Measurements from ENCODE around the gene NFYA. TPM values are rescaled to one million over a fixed set of nuclear protein-coding genes. Genes with fewer than 3 reads are reported as not detected.

Gene NFYA
- 9.5 TPM for total RNA-seq
- long read RNA-seq, transcript NFYA-201 (10 exons, 3,811 nt) = major isoform, 5 of 16 reads
- long read RNA-seq, partial matches to known transcripts = 6 of 16 reads
- long read RNA-seq, other reads (novel, unspliced or antisense) = 5 of 16 reads

DNA sequence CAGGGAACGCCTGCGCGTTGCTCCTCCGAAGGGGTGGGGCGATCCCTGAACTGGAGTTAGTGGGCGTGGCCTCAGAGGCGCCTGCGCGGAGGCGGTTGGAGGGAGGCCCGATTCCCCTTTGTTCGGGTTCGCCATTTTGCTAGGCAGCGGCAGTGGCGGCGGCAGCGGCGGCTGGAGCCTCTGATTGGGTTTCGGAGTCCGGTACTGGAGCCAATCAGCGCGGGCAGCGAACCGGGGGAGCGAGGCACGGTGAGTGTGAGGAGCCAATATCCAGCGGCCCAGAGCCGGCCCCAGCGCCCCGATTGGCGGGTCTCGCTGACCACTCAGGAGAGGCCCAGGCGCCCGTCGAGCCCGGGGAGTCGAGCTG lies at the start of gene NFYA:
TSS of gene NFYA (plus strand) at position 139 of the 367 bp plus-strand sequence. CDS start 6,116 bp downstream, outside the sequence.
- DNase-seq = peak; percentile 100
- intact Hi-C loops (cut with DNase I) = no loop called here

DNA sequence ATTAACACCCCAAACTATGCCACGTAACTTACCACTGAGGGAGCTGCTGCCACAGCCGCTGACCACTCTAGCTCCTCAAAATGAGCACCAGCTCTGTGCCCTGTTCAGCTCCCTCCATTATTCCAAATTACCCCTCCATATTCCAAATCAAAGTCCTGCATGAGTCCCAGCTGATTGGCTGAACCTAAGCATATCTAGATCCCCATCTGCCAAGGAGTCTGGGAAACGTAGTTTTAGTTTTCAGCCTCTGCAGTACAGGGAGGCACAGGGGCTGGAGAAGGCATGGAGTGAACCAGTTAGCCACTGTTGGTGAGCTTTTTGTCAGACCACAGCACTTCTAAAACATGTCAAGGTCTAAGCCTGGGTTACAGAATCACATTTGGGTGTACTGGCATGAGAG lies 49.7 kb upstream of the NFYA start:
- no peak for ATAC-seq (ENCODE audit: poor library complexity)
- DNase-seq = no peak
- intact Hi-C loops (cut with DNase I) = no loop called here

More for the DNA sequence above, at the start of gene NFYA:
- peak; percentile 81 for ATAC-seq (ENCODE audit: poor library complexity)

DNA sequence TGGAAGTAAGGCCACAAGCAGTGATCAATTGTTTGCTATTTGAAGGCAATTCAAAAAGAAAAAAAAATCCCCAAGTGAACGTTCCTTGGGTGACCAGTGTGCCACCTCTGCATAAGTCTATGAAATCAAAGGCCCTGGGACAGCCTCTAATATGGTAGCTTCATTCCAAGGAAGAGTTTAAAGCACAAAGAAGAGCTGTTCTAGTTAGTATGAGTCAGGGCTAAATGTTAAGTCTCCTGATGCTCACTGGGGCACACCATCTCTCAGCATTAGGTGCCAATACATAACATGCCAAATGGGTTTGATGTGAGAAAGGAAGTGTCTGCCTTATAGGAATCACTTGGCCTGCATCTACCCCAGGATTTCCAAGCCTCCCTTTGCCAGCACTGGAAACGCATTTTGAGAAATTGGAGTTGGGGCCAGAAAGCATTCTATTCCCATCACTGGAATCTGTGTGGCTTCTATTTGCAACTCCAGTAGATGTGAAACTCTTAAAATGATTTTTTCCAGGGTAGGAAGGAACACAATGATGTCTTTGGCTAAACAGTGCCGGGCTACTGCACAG lies 46.7 kb upstream of the NFYA start:
- DNase-seq (no peak), ATAC-seq (ENCODE audit: poor library complexity) (no peak)
- intact Hi-C loops (cut with DNase I) = loop anchor here (5.0 kb wide), 2 partner anchors 41 to 129 kb away; no protein-coding TSS in a partner anchor

DNA sequence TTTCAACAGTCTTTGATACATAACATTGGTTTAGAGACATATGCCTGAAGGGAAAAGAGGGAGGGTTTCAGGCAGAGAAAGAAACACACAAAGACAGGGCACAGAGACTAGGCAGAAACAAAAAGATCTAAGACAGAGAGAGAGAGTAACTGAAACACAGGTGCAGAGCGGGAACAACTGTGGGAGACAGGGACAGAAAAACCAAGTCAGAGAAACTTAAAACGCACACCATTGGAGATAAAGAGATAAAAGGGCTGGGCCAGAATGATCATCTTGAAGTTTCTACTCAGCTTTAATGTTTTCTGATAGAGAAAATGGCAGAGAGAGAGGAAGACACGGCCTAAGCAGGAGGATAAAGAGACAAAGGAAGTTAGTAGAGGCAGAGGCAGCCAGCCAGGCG lies 45.5 kb upstream of the NFYA start:
- intact Hi-C loops (cut with DNase I) = loop anchor here (5.0 kb wide), 2 partner anchors 40 to 130 kb away; no protein-coding TSS in a partner anchor
- ATAC-seq (ENCODE audit: poor library complexity) (no peak), DNase-seq (no peak)

DNA sequence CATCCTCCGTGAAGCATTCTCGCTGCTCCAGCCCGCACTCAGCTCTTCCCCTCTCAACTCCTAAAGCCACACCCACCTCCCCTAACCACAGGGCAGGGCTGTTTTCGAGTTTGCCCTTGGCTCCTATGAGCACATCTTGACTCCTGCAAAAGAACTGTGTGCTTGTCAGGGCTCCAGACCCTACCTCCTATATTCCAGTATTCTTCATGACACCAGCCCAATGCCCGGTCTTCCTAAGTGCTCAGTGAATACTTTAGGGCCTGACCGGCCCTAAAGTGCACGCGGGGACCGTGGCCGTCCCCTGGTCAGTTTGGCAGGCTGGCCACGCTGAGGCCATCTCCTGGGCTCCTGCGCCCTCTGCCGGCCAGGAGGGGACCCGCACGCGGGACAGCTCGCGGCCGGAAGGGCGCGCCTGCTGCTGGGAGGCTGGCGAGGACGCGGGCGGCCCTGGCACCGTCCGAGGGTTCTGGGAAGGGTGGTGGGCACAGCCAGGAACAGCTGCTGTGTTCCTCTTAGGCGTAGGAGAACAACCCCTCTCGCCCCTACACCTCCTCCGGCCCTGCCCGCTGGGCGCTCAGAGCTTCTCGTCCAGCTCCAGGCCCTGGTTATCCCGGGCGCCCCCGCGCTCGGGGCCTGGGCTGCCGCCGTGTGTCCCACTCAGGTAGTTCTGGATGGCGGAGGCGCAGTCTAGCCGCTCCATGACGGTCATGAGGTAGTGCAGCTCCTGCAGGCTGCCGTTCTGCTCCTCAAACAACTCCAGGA lies 44.8 kb upstream of the NFYA start:
- ATAC-seq (ENCODE audit: poor library complexity) (peak; percentile 98), DNase-seq (peak; percentile 94)
- intact Hi-C loops (cut with DNase I) = loop anchor here (5.0 kb wide), 2 partner anchors 39 to 131 kb away; no protein-coding TSS in a partner anchor

DNA sequence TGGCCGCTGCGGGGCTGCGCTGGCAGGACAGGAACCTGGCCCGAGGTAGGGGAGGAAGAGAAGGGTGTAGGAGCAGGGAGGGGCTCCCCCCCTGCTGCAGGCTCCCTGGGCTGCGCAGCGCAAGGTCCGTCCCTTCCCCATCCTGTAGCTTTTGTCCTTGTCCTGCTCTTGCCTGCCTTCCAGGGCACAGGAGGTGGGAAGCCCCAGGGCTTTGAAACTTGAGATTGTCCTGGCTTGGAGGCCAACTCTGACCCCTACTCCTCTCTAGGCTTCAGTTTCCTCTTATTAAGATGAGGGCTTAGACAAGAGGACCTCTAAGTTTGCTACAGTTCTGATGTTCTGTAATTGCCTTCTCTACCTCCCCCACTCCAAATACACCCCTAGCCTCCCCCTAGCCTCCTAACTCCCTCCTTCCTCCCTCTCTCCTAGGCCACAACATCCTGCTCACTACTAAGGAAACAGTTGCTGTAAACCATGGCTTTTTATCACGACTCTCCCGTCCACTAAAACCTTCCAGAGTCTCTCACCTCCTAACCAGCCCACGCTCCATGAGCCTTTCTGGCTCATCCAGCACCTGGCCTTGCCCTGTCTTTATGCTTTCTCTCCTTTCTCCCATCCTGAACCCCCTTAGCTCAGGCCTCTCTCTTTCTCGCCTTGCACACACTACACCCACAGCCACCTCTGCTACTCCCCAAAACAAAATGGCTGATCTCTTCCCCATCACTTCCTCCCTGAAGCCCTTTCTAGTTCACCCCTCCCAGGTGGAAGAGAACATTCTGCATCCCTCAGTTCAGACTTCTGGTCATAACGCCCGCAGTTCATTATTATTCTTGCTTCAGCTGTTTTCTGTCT lies 44.0 kb upstream of the NFYA start:
- intact Hi-C loops (cut with DNase I) = loop anchor here (5.0 kb wide), 2 partner anchors 39 to 131 kb away; no protein-coding TSS in a partner anchor
- DNase-seq (no peak), ATAC-seq (ENCODE audit: poor library complexity) (peak; percentile 70)

DNA sequence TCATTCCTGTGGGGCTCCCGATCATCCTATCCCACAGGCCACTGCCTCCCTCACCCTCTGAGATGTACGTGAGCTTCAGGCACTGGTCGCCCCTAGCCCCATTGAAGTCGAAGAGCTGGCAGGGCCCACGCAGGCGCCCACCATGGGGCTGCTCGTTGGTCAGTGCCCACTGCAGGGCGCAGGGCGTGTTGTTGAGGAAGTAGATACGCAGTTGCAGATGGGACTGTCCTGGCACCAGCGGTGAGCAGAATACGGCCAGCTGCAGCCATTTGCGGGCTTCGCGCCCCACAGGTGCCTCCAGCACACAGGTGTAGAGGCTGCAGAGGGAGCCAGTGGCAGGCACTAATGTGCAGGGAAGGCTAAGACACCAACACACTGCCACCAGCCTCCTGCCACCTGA lies 39.9 kb upstream of the NFYA start:
- ATAC-seq (ENCODE audit: poor library complexity) (no peak), DNase-seq (no peak)
- intact Hi-C loops (cut with DNase I) = no loop called here

DNA sequence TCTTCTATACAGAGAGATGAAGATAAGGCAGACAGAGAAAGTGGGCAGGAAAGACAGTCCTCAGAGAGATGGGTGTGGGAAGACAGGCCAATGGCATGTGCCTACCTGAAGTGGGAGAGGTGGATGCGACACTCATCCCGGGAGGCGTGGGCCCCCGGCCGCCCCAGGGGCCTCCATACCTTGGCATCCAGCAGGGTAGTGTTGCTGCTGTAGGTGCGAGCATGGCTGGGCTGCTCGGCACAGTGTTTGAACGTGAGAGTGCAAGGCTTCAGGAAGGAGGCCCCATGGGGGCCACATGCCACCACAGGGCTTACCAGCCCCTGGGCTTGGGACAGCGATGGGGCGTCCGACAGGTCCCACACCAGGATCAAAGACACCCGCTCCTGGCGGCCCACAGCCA lies 39.0 kb upstream of the NFYA start:
- DNase-seq (no peak), ATAC-seq (ENCODE audit: poor library complexity) (no peak)
- intact Hi-C loops (cut with DNase I) = no loop called here

DNA sequence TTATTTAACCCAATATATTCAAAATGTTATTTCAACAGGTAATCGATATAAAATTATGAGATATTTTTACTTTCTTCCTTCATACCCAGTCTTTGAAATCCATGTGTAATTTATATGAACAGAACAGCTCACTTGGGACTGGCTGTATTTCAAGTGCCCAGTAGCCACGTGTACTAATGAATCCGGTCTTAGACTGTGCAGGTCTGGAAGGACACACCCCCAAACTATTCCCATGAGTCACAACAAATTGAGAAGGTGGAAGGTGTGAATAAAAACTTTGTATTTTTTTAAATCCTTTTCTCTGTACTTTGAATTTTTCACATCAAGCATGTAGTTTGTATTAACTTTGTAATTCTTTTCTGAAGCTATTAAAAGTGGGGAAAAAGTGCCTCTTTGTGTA lies 36.6 kb upstream of the NFYA start:
- no peak for ATAC-seq (ENCODE audit: poor library complexity)
- DNase-seq = no peak
- intact Hi-C loops (cut with DNase I) = no loop called here

DNA sequence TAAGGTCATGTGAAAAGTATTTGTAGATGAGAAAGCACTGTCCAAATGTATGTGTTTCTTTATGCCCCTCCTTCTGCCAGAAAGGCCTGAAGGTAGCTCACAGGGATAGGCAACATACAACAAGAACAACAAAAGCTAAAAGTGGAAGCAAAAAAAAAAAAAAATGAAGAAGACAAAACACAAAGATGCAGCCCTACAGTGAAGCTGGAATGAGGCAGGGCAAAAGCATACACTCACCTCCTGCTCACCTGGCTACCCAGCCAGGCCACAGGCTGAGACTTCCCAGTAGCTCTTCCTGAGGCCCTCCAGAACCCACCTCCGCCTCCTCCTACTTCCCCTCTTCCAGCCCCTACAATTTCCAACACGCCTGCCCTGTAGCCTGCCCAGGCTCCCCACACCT lies 36.2 kb upstream of the NFYA start:
- ATAC-seq (ENCODE audit: poor library complexity) (no peak), DNase-seq (no peak)
- intact Hi-C loops (cut with DNase I) = no loop called here

DNA sequence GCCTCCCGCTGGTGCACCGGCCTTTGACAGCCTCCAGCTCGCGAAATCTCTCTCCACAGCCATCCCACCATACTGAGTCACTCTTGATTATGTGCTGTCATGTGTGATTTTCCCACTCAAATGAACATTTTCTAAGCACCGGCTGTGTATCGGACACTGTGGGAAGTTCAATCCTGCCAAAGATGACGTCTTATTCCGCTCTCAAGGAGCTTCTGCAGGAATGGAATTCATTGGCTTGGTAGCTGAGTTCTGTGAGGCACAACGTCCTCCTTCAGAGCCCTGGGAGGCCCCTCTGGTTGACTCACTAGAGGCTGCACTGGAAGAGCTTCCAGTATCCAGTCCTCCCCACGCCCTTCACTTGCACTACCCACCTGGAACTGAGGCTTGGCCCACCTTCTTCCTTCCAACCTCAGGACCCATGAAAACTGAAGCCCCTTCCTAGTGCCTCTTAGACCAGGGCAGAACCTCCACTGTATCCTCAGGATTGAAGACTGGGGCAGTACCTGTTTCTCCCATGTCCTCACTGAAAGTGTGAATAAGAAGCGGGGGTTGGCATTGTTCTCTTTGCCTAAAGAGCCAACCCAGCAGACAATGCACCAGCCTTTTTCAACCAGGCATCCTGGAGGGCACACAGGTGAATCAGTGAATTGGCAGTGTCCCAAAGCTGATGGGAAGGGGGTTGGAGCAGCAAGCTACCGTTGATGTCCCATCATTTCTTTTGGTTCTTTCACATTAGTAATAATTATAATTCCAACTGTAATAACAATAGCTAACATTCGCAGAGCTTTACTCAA lies 35.5 kb upstream of the NFYA start:
- intact Hi-C loops (cut with DNase I) = no loop called here
- ATAC-seq (ENCODE audit: poor library complexity) (no peak), DNase-seq (no peak)

DNA sequence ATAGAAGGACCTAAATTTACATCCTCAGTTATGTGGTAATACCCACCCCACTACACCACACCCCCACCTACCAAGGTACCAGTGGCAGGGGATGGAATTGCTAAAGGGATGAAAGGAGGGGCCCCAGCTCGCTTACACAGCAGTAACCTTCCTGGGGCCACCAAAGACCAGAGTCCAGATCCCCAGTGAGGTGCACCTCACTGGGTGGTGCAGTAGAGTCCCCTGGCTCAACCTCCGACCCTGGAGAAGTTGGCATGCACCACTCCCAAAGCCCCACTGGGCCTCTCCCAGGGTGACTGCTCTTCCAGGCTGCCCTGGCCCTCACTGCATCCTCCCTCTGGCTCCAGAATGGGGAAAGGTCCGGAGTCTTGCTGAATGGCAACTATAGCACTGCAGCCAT lies 34.6 kb upstream of the NFYA start:
- intact Hi-C loops (cut with DNase I) = no loop called here
- ATAC-seq (ENCODE audit: poor library complexity) = no peak
- DNase-seq = no peak

DNA sequence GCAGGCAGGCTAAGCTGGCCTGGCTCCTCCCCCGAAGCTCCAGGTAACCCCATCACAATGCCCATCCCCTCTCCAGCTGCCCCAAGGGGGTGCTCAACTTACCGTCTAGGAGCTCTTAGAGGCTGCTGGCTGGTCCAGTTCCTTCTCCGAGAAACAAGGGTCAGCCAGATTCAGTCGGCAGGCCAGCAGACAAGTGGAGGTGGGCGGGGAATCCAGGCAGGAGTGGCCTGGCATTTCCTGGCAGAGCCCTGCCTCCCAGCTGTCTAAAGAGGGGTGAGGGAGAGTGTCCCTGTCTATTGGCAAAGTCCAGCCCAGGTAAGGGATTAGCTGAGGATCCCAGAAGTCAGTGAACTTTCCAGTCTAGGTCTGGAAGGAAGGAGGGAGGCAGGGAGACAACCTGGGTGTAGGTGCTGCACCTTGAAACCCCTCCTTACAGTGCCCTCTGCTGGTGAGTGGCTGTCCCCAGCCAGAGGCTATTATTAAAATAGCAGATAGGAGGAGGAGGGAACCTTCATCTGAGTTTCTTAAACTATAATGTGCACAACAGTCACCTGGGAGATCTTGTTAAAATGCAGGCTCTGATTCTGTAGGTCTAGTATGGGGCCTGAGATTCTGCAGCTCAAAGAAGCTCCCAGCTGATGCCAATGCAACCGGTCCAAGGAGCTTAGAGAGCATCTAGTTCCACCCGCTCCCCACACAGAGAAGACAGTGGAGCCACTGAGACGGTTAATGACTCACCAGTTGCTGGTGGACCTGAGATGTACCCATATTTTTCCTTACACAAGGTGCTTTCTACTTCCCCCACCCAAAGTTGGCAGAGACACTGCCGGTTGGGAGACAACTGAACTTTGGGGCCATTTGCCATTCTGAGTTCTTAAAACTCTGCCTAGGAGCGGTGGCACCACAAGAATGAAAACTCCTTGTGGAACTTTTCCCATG lies 33.4 kb upstream of the NFYA start, which contains the start of gene UNC5CL:
TSS of gene UNC5CL (minus strand) at position 162 of the 939 bp plus-strand sequence. CDS start 4,147 bp downstream, outside the sequence.
- intact Hi-C loops (cut with DNase I) = no loop called here
- peak; percentile 47 for DNase-seq
- ATAC-seq (ENCODE audit: poor library complexity) = peak; percentile 73

DNA sequence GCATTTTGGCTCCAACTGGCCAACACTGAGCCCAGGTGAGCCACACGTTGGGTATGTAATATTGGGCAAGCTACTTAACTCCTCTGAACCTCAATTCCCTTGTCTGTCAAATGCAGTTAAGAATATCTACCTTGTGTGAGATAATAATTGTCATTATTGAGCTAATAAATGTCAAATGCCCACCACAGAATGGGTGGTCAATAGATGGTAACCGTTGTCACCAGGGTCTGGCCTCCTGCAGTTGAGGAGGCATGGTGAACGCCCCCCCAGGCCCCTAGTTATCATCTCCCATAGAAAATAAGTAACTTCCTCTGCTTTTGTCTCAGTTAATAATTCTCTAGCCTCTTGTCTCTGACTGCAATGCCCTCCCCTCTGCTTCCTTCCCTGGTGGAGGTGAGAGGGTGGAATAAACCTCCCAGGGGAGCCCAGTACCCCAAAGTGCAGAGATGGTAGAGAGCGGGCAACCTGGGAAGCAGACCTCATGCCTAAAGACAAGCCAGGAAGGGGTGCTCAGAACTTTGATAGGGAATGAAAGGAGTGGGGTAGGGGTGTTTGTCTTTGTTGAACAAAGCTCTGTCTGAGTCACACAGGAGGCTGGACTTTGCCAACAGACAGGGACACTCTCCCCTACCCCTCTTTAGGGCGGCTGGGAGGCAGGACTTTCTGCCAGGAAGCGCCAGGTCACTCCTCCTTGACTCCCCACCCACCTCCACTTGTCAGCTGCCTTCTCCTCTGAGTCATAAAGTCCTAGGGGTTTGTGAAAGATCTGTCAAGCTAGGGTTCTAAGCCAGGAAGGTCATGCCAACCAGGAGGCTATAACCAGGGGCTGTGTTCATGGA lies 32.5 kb upstream of the NFYA start:
- ATAC-seq (ENCODE audit: poor library complexity) (no peak), DNase-seq (no peak)
- intact Hi-C loops (cut with DNase I) = no loop called here

DNA sequence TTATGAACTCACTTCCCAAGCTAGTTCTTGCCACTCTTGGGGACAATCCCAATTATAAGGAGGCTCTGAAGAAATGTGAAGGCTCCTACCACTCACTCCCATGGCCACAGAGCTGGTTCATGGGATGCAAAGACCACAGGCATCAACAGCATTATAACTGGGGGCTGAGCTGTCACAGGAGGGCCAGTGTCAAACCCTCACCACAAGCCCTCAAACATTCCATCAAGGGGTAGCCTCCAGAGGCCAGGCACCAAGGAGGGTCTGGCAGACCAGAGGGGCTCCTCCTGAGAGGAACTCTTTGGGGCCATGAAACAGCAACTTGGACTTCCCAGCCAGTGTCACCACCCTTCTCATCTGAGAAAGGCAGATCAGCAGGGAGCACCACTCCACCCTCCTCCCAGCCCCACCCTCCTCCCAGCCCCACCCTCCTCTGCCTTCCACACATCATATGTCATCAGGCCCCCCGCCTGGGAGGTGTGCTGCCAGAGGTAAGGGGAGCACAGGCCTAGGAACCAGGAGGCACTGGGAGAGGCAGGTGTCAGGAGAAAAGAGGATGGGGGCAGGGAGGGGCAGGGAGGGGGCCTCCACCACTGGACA lies 31.7 kb upstream of the NFYA start:
- no peak for DNase-seq
- intact Hi-C loops (cut with DNase I) = no loop called here
- no peak for ATAC-seq (ENCODE audit: poor library complexity)

Measured in Right ventricle myocardium superior (tissue), 1 donor.